Measurements from ENCODE around the gene ZNF264. TPM values are rescaled to one million over a fixed set of nuclear protein-coding genes. Genes with fewer than 3 reads are reported as not detected.
"Not testable (repeated sequence)": the region's sequence is repeated elsewhere in the genome, so short reads cannot be mapped to it uniquely, and the experiment has no call there.

ZNF264 gene
- 10 to 100 TPM; 34.1 to 35.1 TPM for total RNA-seq

GRCh38 chr19:57191141-57192076, at the start of gene ZNF264:
TSS of gene ZNF264 (plus strand) at chr19:57191500. CDS start at chr19:57191914, 414 bp downstream.
- POLR2A ChIA-PET, result interaction anchor here (1.0 to 2.0 kb wide), 2 partner anchors 16 to 49 kb away, joined by 3 to 5 read pairs; partner anchors contain the start of gene ZNF805
- peak; percentile 92 for DNase-seq
- Mint-ChIP-seq H3K4me3 (peak within 1 kb of the TSS; percentile 92), H3K4me1 (ENCODE audit: low read depth) (peaks cover 32% of the 10 kb centered on the region), H3K27me3 (ENCODE audit: low read depth) (no peaks in the 10 kb centered on the region), H3K36me3 (ENCODE audit: low read depth) (peaks cover 66% of the 10 kb centered on the region), H3K9me3 (ENCODE audit: insufficient read depth) (peaks cover 29% of the 10 kb centered on the region), H3K27ac (peak within 1 kb of the TSS; percentile 95)
- peak; percentile 97 for ATAC-seq
- CTCF ChIA-PET, result no interaction called here

DNA sequence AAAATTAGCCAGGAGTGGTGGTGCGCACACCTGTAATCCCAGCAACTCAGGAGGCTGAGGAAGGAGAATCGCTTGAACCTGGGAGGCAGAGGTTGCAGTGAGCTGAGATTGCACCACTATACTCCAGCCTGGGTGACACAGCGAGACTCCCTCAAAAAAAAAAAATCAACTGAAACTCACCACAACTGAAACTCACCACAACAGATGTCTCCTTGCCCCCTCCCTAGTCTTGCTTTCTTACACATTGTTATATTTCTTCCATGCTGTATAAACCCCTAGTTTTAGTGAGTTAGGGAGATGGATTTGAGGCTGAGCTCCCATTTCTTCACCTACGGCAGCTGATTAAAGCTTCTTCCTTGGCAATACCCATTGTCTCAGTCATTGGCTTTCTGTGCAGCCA, 49.6 kb upstream of the ZNF264 start:
- peaks cover 8% of the 10 kb centered on the region for H3K9me3 Mint-ChIP-seq (ENCODE audit: insufficient read depth)
- no peaks in the 10 kb centered on the region for H3K36me3 Mint-ChIP-seq (ENCODE audit: low read depth)
- POLR2A ChIA-PET, result no interaction called here
- CTCF ChIA-PET, result no interaction called here
- H3K4me3 Mint-ChIP-seq, result no peak overlapping the region
- DNase-seq, result no peak
- no peaks in the 10 kb centered on the region for H3K4me1 Mint-ChIP-seq (ENCODE audit: low read depth)
- ATAC-seq, result no peak
- H3K27me3 Mint-ChIP-seq (ENCODE audit: low read depth), result no peaks in the 10 kb centered on the region
- H3K27ac Mint-ChIP-seq, result no peak overlapping the region

GRCh38 chr19:57152921-57153320, 38.4 kb upstream of the ZNF264 start:
- DNase-seq (no peak), ATAC-seq (no peak)
- Mint-ChIP-seq H3K4me3 (no peak overlapping the region), H3K9me3 (ENCODE audit: insufficient read depth) (peaks cover 6% of the 10 kb centered on the region), H3K27me3 (ENCODE audit: low read depth) (no peaks in the 10 kb centered on the region), H3K4me1 (ENCODE audit: low read depth) (no peaks in the 10 kb centered on the region), H3K27ac (no peak overlapping the region), H3K36me3 (ENCODE audit: low read depth) (no peaks in the 10 kb centered on the region)
- CTCF ChIA-PET, result no interaction called here
- POLR2A ChIA-PET, result no interaction called here

DNA sequence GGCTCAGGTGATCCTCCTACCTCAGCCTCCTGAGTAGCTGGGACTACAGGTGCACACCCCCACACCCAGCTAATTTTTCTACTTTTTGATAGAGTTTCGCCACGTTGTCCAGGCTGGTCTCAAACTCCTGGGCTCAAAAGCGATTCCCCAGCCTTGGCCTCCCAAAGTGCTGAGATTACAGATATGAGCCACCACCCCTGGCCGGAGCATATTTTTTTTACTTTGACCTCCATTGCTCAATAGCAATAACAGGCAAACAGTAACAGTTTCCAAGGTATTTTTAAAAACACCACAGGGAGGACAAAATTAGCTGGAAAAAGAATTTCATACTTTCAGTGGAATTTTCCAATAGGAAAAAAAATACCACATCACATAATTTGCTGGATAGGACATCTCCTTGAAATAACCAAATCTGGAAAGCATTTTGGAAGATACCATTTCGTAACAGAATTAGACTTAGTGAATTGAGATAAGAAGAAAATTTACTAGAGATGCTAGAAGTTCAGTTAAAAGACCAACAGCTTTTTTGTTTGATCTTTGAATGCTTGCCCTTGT, 29.2 kb upstream of the ZNF264 start:
- ATAC-seq (no peak), DNase-seq (no peak)
- ChIA-PET CTCF (no interaction called here), POLR2A (no interaction called here)
- Mint-ChIP-seq H3K9me3 (ENCODE audit: insufficient read depth) (peaks cover 16% of the 10 kb centered on the region), H3K27me3 (ENCODE audit: low read depth) (no peaks in the 10 kb centered on the region), H3K36me3 (ENCODE audit: low read depth) (no peaks in the 10 kb centered on the region), H3K27ac (no peak overlapping the region), H3K4me1 (ENCODE audit: low read depth) (no peaks in the 10 kb centered on the region), H3K4me3 (no peak overlapping the region)

GRCh38 chr19:57165846-57166245, 25.5 kb upstream of the ZNF264 start:
- Mint-ChIP-seq H3K27ac (no peak overlapping the region), H3K4me3 (no peak overlapping the region), H3K36me3 (ENCODE audit: low read depth) (no peaks in the 10 kb centered on the region), H3K9me3 (ENCODE audit: insufficient read depth) (peaks cover 10% of the 10 kb centered on the region), H3K4me1 (ENCODE audit: low read depth) (no peaks in the 10 kb centered on the region), H3K27me3 (ENCODE audit: low read depth) (no peaks in the 10 kb centered on the region)
- no peak for ATAC-seq
- ChIA-PET POLR2A (no interaction called here), CTCF (no interaction called here)
- DNase-seq, result no peak

DNA sequence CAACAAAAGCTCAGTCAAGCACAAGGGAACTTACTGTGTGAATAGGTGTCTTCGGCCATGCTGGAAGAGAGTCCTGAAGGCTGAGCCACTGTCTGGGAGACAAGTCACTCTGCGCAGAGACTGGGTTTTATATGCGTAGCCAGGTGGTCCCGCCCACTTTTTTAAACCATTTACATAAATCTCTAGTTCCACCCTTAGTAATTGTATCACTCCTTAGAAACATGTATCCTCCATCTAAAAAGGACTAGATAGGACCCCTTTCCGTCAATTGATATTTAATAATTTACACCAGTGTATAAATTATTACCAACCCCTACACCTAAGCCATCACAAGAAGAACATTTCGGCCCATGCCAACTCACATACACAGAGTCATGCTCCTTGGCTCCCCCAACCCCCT, 23.9 kb upstream of the ZNF264 start, which contains the start of gene DUXA:
TSS of gene DUXA (minus strand) at position 101 of the 400 bp plus-strand sequence. CDS start at position 59, 42 bp downstream.
- H3K4me3 Mint-ChIP-seq, result no peak within 1 kb of the TSS
- CTCF ChIA-PET, result no interaction called here
- POLR2A ChIA-PET, result no interaction called here
- H3K36me3 Mint-ChIP-seq (ENCODE audit: low read depth), result peaks cover 3% of the 10 kb centered on the region
- ATAC-seq, result no peak
- DNase-seq, result no peak
- H3K4me1 Mint-ChIP-seq (ENCODE audit: low read depth), result peaks cover 8% of the 10 kb centered on the region
- H3K27ac Mint-ChIP-seq, result no peak within 1 kb of the TSS
- peaks cover 7% of the 10 kb centered on the region for H3K9me3 Mint-ChIP-seq (ENCODE audit: insufficient read depth)
- H3K27me3 Mint-ChIP-seq (ENCODE audit: low read depth), result no peaks in the 10 kb centered on the region

DNA sequence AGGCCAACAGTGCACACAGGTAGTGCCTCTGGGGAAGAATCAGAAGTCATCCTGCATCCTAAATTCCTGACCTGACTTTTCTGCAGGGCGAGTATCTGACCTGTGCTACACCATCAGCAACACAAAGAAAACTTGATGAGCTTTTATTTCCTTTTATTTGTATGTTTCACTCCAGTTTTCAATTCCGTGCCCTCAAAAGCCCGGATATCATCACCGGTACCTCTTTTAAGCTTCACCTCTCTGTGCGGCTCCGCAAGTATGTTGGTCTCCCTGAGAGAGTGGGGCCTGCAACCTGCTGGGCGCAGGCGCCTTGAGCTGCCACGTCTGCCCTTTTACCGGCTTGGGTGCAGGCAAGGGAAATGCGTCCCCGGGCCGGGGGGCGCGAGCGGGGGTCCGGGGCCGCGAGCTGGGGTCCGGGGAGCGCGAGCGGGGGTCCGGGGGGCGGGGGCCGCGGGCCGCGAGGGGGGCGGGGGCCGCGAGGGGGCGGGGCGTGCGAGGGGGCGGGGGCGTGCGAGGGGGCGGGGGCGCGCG, 19.7 kb upstream of the ZNF264 start:
- Mint-ChIP-seq H3K27ac (peak overlapping the region; percentile 18), H3K36me3 (ENCODE audit: low read depth) (peaks cover 11% of the 10 kb centered on the region), H3K4me1 (ENCODE audit: low read depth) (peaks cover 15% of the 10 kb centered on the region), H3K27me3 (ENCODE audit: low read depth) (no peaks in the 10 kb centered on the region), H3K4me3 (peak overlapping the region; percentile 60), H3K9me3 (ENCODE audit: insufficient read depth) (peaks cover 25% of the 10 kb centered on the region)
- ChIA-PET CTCF (no interaction called here), POLR2A (no interaction called here)
- DNase-seq (peak; percentile 34), ATAC-seq (peak; percentile 60)

GRCh38 chr19:57190301-57190700, 999 bp upstream of the ZNF264 start:
- Mint-ChIP-seq H3K27me3 (ENCODE audit: low read depth) (no peaks in the 10 kb centered on the region), H3K27ac (peak overlapping the region; percentile 95)
- ATAC-seq, result no peak

DNA sequence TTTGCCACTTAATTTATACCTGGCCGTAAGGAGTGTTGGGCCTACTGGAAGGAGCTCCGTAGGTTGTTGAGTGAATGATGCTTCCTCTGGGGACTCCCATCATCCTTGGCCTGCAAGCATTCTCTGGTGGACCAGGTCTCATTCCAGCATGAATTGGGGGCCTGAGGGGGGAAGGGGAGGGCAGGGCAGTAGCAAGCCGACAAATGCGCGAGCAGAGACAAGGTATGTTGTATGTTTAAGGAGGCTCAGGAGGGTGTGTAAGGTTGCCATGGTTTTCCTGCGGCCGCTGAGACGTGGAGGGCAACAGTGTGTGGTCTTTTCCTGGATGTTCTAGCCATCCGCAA, 749 bp downstream of the ZNF264 start:
- ATAC-seq (no peak), DNase-seq (no peak)
- POLR2A ChIA-PET, result interaction anchor here (1.0 to 2.0 kb wide), 2 partner anchors 17 to 48 kb away, joined by 3 to 5 read pairs; partner anchors contain the start of gene ZNF805
- peaks cover 29% of the 10 kb centered on the region for H3K9me3 Mint-ChIP-seq (ENCODE audit: insufficient read depth)
- H3K36me3 Mint-ChIP-seq (ENCODE audit: low read depth), result peaks cover 73% of the 10 kb centered on the region
- peaks cover 32% of the 10 kb centered on the region for H3K4me1 Mint-ChIP-seq (ENCODE audit: low read depth)
- peak overlapping the region; percentile 94 for H3K27ac Mint-ChIP-seq
- no peaks in the 10 kb centered on the region for H3K27me3 Mint-ChIP-seq (ENCODE audit: low read depth)
- CTCF ChIA-PET, result no interaction called here
- H3K4me3 Mint-ChIP-seq, result peak overlapping the region; percentile 92

More at GRCh38 chr19:57190301-57190700, 999 bp upstream of the ZNF264 start:
- peak overlapping the region; percentile 92 for H3K4me3 Mint-ChIP-seq
- CTCF ChIA-PET, result no interaction called here
- no peak for DNase-seq
- peaks cover 29% of the 10 kb centered on the region for H3K9me3 Mint-ChIP-seq (ENCODE audit: insufficient read depth)
- H3K4me1 Mint-ChIP-seq (ENCODE audit: low read depth), result peaks cover 32% of the 10 kb centered on the region
- peaks cover 55% of the 10 kb centered on the region for H3K36me3 Mint-ChIP-seq (ENCODE audit: low read depth)
- POLR2A ChIA-PET, result interaction anchor here (2.0 kb wide), 1 partner anchor 50 kb away, joined by 5 read pairs; the partner anchor contains the start of gene ZNF805

GRCh38 chr19:57192993-57193392, 1.7 kb downstream of the ZNF264 start:
- Mint-ChIP-seq H3K36me3 (ENCODE audit: low read depth) (peaks cover 77% of the 10 kb centered on the region), H3K9me3 (ENCODE audit: insufficient read depth) (peaks cover 29% of the 10 kb centered on the region), H3K27ac (peak overlapping the region; percentile 94), H3K27me3 (ENCODE audit: low read depth) (no peaks in the 10 kb centered on the region), H3K4me3 (peak overlapping the region; percentile 92), H3K4me1 (ENCODE audit: low read depth) (peaks cover 32% of the 10 kb centered on the region)
- POLR2A ChIA-PET, result interaction anchor here (1.0 kb wide), 1 partner anchor 47 kb away, joined by 4 read pairs; the partner anchor contains the start of gene ZNF805
- CTCF ChIA-PET, result no interaction called here
- no peak for ATAC-seq
- DNase-seq, result no peak

- DNase-seq; CTCF ChIA-PET; H3K27me3 Mint-ChIP-seq (ENCODE audit: low read depth); H3K4me3 Mint-ChIP-seq; POLR2A ChIA-PET; H3K27ac Mint-ChIP-seq; ATAC-seq: not testable (repeated sequence)
- peaks cover 11% of the 10 kb centered on the region for H3K4me1 Mint-ChIP-seq (ENCODE audit: low read depth)
- H3K9me3 Mint-ChIP-seq (ENCODE audit: insufficient read depth), result peaks cover 13% of the 10 kb centered on the region
- H3K36me3 Mint-ChIP-seq (ENCODE audit: low read depth), result peaks cover 92% of the 10 kb centered on the region
Measured at GRCh38 chr19:57197874-57198273, 6.6 kb downstream of the ZNF264 start.

DNA sequence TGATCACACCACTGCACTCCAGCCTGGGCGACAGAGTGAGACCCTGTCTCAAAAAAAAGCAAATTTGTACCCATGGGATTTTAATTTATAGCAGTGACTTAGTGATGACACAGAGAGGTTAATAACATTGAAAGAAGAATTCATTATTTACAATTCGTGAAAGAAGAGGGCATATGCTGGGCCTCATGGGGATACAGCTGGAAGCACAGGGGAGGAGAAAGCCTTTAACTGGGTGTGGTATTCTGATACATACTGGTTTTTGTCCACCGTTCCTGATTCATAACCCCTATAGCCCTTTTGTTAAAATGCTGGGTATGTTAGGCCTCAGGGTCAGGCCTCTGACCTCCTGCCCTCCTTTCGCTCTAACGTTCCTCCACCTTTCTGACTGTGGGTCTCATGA, 10.9 kb downstream of the ZNF264 start:
- ATAC-seq, result no peak
- H3K4me1 Mint-ChIP-seq (ENCODE audit: low read depth), result no peaks in the 10 kb centered on the region
- H3K36me3 Mint-ChIP-seq (ENCODE audit: low read depth), result peaks cover 86% of the 10 kb centered on the region
- H3K27ac Mint-ChIP-seq, result no peak overlapping the region
- no peaks in the 10 kb centered on the region for H3K27me3 Mint-ChIP-seq (ENCODE audit: low read depth)
- ChIA-PET CTCF (no interaction called here), POLR2A (no interaction called here)
- H3K9me3 Mint-ChIP-seq (ENCODE audit: insufficient read depth), result peaks cover 17% of the 10 kb centered on the region
- DNase-seq, result no peak
- H3K4me3 Mint-ChIP-seq, result no peak overlapping the region

Data from activated CD8-positive, alpha-beta T cell treated with anti-CD3 and anti-CD28 coated beads, Interleukin-2, amount 10 ng/mL, durations not matched to agents 7 days and 5 days (primary cell).